Activated T-helper 1 cell treated with anti-CD3 and anti-CD28 coated beads, Interleukin-12 subunit alpha, Interleukin-12 subunit beta, Interleukin-2, Interleukin-4 antibody, amounts not matched to agents 30 ng/mL and 10 ng/mL and 1 ng/mL, durations not matched to agents 14 hours and 24 hours and 36 hours (primary cell): ENCODE data around the gene PITPNC1. TPM values are rescaled to one million over a fixed set of nuclear protein-coding genes. Genes with fewer than 3 reads are reported as not detected.

Experiments
- DNase-seq: peaks from one replicate; pipeline ENCODE4 v3.0.0; 2021; ENCODE audit warnings: low spot score
- H3K27ac Mint-ChIP-seq: one replicate; pipeline ENCODE4 v1.8.0; 2021; ENCODE audit warnings: mild to moderate bottlenecking, mixed read lengths
- H3K27me3 Mint-ChIP-seq: one replicate; pipeline ENCODE4 v1.8.0; 2022; ENCODE audit warnings: mild to moderate bottlenecking, moderate library complexity, mixed read lengths; ENCODE audit not compliant: insufficient read depth
- H3K36me3 Mint-ChIP-seq: one replicate; pipeline ENCODE4 v1.8.0; 2021; ENCODE audit warnings: low read depth, mixed read lengths
- H3K4me1 Mint-ChIP-seq: one replicate; pipeline ENCODE4 v1.8.0; 2021; ENCODE audit warnings: low read depth, mixed read lengths
- H3K4me3 Mint-ChIP-seq: one replicate; pipeline ENCODE4 v1.8.0; 2021; ENCODE audit warnings: mild to moderate bottlenecking, moderate library complexity, mixed read lengths
- H3K9me3 Mint-ChIP-seq: one replicate; pipeline ENCODE4 v1.8.0; 2021; ENCODE audit warnings: mixed read lengths
- intact Hi-C: fragments of 100-400 bp; cut with micrococcal nuclease; formaldehyde crosslinking; loops from one replicate; pipeline ENCODE4 v1.15.1; 2024
- total RNA-seq: library from RNA; stranded (reverse); gene quantifications from 2 replicates; pipeline ENCODE4 v1.2.3, GENCODE V29; 2022

Gene PITPNC1
- total RNA-seq, 1 donor from 2014 or later: 17.7 TPM

DNA sequence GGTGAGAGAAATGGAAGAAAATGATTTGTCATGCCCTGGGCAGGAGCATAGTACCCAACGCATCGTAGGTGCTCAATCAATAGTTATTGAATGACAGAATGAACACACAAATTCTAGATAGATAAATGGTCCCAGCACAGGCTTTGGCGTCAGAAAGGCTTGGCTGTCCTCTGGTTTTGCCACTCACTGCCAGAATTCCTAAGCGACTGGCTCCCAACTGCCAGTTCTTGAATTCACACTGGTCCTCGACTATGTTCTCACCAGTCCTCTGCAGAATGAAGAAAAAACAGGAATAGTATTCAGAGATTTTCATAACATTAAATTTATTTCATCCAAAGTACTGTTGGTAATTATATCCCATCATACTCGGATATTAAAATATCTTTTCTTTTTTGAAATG lies 177.6 kb downstream of the PITPNC1 start:
- H3K27ac Mint-ChIP-seq: no peak overlapping the region
- peaks cover 3% of the 10 kb centered on the region for H3K4me1 Mint-ChIP-seq
- peaks cover 7% of the 10 kb centered on the region for H3K36me3 Mint-ChIP-seq
- DNase-seq: no peak
- intact Hi-C loops: no loop called here
- no peak overlapping the region for H3K4me3 Mint-ChIP-seq
- no peaks in the 10 kb centered on the region for H3K27me3 Mint-ChIP-seq
- H3K9me3 Mint-ChIP-seq: no peaks in the 10 kb centered on the region

DNA sequence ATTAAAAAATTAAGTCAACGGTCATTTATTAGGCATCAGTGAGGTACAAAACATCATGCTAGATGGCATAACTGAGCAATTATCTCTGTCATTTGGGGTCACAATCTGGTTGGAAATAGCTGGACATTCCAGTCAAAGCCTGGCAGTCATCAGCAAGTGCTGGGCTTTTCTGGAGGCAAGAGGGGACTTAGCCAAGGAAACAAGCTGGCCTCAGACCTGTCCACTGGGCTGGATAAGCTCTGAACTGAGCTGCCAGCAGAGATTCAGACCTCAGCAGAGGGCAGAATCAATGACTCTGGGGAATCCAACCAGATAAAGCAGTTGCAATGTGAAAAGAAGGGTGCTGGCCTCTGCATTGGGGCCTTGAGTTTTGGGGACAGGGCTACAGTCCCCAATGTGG lies 178.8 kb downstream of the PITPNC1 start:
- Mint-ChIP-seq H3K36me3 (peaks cover 7% of the 10 kb centered on the region), H3K27ac (no peak overlapping the region), H3K27me3 (no peaks in the 10 kb centered on the region), H3K4me3 (no peak overlapping the region), H3K4me1 (no peaks in the 10 kb centered on the region), H3K9me3 (no peaks in the 10 kb centered on the region)
- DNase-seq: no peak
- intact Hi-C loops: no loop called here

DNA sequence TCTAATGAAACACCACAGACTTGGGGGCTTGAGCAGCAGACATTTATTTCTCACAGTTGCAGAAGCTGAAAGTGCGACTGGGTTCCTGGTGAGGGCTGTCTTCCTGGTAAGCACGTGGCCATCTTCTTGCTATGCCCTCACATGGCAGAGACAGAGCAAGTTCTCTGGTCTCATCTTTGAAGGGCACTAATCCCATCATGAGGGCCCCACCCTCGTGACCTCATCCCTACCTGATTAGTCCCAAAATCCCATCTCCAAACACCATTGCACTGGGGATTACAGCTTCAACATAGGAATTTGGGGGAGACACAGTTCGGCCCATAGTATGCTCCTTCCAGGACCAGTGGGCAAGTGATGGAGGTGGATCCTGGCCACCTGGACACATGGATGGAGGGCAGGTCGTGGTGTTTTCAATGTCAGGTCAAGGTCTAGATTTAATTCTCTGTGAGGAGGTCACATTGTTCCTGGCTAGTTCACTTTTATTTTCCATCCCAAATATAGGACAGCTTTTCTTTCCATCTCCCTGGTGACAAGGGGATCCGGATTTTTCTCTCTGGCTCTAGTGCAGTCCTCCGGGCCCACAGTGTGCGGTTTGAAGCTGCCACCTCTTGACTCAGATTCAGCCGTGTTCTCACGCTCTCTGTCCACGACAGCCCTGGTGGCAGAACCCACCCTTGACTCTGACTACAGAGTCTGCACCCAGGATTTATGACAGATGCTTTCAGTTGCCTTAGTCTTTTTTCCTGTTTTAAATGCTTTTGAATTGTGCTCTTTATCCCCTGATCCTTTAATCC lies 180.2 kb downstream of the PITPNC1 start:
- H3K4me3 Mint-ChIP-seq: no peak overlapping the region
- no peaks in the 10 kb centered on the region for H3K27me3 Mint-ChIP-seq
- peaks cover 7% of the 10 kb centered on the region for H3K36me3 Mint-ChIP-seq
- intact Hi-C loops: no loop called here
- DNase-seq: no peak
- H3K27ac Mint-ChIP-seq: no peak overlapping the region
- H3K9me3 Mint-ChIP-seq: no peaks in the 10 kb centered on the region
- H3K4me1 Mint-ChIP-seq: no peaks in the 10 kb centered on the region

DNA sequence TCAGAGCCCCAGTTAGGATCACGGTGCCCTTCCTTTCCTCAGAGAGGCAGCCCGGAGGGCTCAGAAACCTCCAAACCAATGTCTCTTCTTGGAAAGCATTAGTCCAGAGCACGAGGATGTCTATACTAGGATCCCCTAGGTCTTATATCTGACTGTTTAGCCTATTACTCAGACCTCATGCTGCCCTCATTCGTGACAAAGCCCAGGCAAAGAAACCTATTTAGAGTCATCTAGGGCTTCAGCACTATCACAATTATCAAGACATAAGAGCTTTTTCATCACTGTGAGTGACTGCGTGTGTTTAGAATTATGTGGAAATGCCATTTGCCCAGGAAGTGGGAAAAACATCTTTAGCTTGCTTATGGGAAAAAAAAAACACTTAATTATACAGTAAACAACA lies 180.8 kb downstream of the PITPNC1 start:
- Mint-ChIP-seq H3K4me1 (no peaks in the 10 kb centered on the region), H3K27me3 (no peaks in the 10 kb centered on the region), H3K27ac (no peak overlapping the region), H3K9me3 (no peaks in the 10 kb centered on the region), H3K36me3 (peaks cover 7% of the 10 kb centered on the region), H3K4me3 (no peak overlapping the region)
- intact Hi-C loops: no loop called here
- DNase-seq: no peak

DNA sequence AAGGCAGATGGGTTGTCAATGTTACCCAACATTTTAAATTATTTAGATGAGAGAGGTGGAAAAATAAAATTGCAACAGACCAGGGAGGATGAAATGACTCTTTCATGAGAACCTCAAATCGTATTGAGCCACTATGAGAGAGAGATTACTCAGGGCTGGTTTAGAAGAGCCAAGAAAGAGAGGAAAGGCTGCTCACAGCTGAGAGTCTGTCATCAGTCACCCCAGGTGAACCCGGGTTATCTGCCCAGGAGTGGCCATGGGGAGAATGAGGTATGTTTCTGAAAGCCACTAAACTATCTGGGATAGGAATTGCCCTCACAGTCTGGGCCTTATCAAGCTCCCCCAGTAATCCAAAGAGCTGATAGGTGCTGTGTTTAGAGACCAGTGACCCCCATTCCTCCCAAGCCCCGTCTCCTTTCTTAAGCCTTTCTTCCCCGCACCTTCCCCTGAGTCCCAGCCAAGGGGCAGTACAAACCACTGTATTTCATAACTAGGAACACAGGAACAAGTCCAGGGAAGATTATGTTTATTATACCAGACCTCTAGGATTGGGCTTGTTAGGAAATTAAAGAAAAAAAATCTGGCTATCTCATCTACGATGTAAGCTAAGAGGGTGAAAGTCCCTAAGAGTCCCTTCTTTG lies 181.8 kb downstream of the PITPNC1 start:
- intact Hi-C loops: no loop called here
- H3K4me3 Mint-ChIP-seq: no peak overlapping the region
- H3K4me1 Mint-ChIP-seq: no peaks in the 10 kb centered on the region
- no peak for DNase-seq
- H3K27ac Mint-ChIP-seq: no peak overlapping the region
- H3K9me3 Mint-ChIP-seq: no peaks in the 10 kb centered on the region
- peaks cover 7% of the 10 kb centered on the region for H3K36me3 Mint-ChIP-seq
- no peaks in the 10 kb centered on the region for H3K27me3 Mint-ChIP-seq

DNA sequence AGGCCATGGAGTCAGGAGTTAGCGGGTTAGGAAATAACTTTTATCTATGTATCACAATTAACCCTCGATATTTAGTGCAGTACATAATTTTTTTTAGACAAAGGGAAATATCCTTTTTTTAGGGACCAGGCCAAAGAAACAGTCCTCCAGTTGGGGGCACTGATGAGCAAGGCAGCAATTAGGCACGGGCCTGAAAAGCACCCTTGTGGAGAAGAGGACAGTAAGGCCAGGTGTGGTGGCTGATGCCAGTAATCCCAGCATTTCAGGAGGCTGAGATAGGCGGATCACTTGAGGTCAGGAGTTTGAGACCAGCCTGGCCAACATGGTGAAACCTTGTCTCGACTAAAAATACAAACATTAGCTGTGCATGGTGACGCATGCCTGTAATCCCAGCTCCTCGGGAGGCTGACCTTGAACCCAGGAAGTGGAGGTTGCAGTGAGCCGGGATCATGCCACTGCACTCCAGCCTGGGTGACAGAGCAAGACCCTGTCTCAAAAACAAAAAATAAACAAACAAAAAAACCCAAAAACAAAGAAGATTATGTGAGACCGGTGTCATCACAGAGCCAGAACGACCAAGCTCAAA lies 182.4 kb downstream of the PITPNC1 start:
- H3K27me3 Mint-ChIP-seq: no peaks in the 10 kb centered on the region
- no peaks in the 10 kb centered on the region for H3K4me1 Mint-ChIP-seq
- no peak overlapping the region for H3K27ac Mint-ChIP-seq
- intact Hi-C loops: no loop called here
- H3K36me3 Mint-ChIP-seq: peaks cover 6% of the 10 kb centered on the region
- no peak for DNase-seq
- H3K9me3 Mint-ChIP-seq: no peaks in the 10 kb centered on the region
- no peak overlapping the region for H3K4me3 Mint-ChIP-seq

DNA sequence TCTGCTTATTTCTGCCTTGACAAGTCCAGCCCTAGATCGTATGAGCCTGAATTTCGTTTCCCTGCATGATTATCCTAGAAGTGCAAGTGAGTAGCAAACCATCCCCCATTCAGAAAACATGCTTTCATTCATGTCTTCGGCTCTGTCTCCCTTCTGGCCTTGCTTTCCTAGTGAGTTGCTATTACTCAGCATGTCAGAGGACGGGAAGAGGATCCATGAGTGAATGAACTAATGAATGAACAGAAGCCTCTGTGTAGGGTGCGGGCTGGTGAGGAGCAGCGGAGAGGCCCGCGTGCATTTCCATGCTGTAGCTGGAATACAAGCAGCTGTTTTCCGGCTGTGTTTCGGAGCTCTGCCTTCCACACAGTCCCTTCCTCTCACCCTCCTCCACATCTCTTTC lies 184.9 kb downstream of the PITPNC1 start:
- intact Hi-C loops: no loop called here
- DNase-seq: no peak
- Mint-ChIP-seq H3K27ac (no peak overlapping the region), H3K4me3 (no peak overlapping the region), H3K36me3 (peaks cover 2% of the 10 kb centered on the region), H3K9me3 (no peaks in the 10 kb centered on the region), H3K4me1 (no peaks in the 10 kb centered on the region), H3K27me3 (no peaks in the 10 kb centered on the region)

DNA sequence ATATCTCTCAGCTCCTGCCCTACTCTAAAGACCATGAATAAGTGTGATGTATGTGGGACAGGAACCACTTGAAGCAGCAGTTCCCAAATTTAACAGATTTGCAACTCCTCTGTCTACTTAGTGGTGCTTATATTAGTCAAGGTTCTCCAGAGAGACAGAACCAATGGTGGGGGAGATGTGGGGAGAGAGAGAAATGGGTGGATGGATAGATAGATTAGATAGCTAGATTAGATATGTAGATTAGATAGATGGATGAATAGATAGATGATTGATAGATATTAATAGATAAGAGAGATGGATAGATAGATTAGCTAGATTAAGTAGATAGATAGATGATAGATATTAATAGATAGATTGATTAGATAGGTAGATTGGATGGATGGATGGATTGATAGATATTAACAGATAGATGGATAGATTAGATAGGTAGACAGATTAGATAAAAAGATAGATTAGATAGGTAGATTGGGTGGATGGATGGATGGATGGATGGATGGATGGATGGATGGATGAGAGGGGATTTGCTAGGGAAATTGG lies 186.7 kb downstream of the PITPNC1 start:
- Mint-ChIP-seq H3K4me3 (no peak overlapping the region), H3K27me3 (no peaks in the 10 kb centered on the region), H3K4me1 (no peaks in the 10 kb centered on the region), H3K9me3 (no peaks in the 10 kb centered on the region), H3K27ac (no peak overlapping the region), H3K36me3 (no peaks in the 10 kb centered on the region)
- no peak for DNase-seq
- intact Hi-C loops: no loop called here

DNA sequence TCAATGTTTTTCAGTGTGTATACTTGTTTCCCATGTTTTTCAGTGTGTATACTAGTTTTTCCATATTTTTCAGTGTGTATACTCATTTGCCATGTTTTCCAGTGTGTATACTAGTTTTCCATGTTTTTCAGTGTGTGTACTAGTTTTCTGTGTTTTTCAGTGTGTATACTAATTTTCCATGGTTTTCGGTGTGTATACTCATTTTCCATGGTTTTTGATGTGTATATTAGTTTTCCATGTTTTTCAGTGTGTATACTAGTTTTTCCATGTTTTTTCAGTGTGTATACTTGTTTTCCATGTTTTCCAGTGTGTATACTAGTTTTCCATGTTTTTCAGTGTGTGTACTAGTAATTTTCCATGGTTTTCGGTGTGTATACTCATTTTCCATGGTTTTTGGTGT lies 188.0 kb downstream of the PITPNC1 start:
- Mint-ChIP-seq H3K27me3 (no peaks in the 10 kb centered on the region), H3K36me3 (no peaks in the 10 kb centered on the region), H3K4me3 (no peak overlapping the region), H3K4me1 (no peaks in the 10 kb centered on the region), H3K27ac (no peak overlapping the region), H3K9me3 (no peaks in the 10 kb centered on the region)
- DNase-seq: no peak
- intact Hi-C loops: no loop called here

DNA sequence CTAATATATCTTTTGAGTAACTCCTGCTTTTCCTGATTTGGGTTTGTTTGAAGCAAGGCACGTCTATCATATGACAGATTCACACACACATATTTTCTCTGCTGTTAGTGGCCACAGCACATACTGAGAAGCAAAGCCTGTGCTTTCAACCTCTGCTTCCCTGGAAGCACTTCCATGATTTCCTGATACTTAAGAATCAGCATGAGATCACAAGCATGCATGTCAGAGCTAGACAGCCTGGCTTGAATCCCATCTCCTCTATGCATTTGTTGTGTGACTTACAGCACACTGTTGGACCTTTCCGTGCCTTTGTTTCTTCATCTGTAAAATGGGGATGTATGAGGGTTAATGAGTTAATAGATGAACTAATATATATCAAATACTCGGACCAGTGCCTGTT lies 189.6 kb downstream of the PITPNC1 start:
- no peak for DNase-seq
- Mint-ChIP-seq H3K36me3 (no peaks in the 10 kb centered on the region), H3K4me1 (no peaks in the 10 kb centered on the region), H3K4me3 (no peak overlapping the region), H3K27ac (no peak overlapping the region), H3K9me3 (no peaks in the 10 kb centered on the region), H3K27me3 (no peaks in the 10 kb centered on the region)
- intact Hi-C loops: no loop called here

DNA sequence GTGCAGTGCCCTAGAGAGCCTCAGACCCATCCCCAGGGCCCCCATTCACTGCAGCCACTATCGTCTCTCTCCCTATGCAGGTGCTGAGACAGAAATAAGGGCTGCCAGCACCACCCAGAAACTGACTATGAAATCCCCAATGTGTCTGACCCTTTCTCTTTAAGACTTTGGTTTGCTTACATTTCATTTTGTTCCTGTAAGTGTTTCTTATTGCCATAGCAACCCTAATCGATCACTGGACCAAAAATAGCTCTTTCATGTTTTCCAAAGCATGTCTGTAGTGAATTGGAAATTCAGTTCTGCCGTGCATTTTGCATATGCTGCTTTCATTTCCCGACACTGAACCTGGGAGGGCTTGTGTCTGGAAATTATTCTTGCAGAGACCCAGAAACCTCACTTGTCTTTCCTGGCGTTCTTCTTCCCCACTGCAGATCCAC lies 192.0 kb downstream of the PITPNC1 start:
- H3K4me1 Mint-ChIP-seq: no peaks in the 10 kb centered on the region
- no peak overlapping the region for H3K4me3 Mint-ChIP-seq
- no peak overlapping the region for H3K27ac Mint-ChIP-seq
- H3K27me3 Mint-ChIP-seq: no peaks in the 10 kb centered on the region
- H3K9me3 Mint-ChIP-seq: no peaks in the 10 kb centered on the region
- no peaks in the 10 kb centered on the region for H3K36me3 Mint-ChIP-seq
- intact Hi-C loops: no loop called here
- no peak for DNase-seq

DNA sequence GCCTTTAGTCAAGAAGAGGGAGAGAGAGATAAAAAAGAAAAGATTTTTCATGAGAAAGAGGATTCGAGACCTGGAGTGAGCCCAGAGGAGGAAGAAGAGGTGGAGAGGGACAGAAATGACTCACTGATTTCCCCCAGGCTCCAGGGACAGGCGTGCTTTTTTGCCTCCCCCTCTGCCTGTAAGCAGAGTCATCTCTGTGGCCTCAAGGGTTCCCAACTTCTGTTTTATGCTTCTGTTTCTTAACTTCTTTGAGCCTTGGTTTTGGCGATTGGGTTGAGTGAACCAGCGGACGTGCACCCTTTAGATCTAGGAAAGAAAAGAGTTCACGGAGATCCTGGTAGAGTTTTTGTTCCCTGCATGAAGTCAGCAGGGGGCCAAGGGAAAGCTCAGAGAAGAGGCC lies 192.8 kb downstream of the PITPNC1 start:
- no peaks in the 10 kb centered on the region for H3K4me1 Mint-ChIP-seq
- no peaks in the 10 kb centered on the region for H3K9me3 Mint-ChIP-seq
- H3K36me3 Mint-ChIP-seq: no peaks in the 10 kb centered on the region
- no peak overlapping the region for H3K27ac Mint-ChIP-seq
- no peak for DNase-seq
- no peaks in the 10 kb centered on the region for H3K27me3 Mint-ChIP-seq
- no peak overlapping the region for H3K4me3 Mint-ChIP-seq
- intact Hi-C loops: no loop called here

DNA sequence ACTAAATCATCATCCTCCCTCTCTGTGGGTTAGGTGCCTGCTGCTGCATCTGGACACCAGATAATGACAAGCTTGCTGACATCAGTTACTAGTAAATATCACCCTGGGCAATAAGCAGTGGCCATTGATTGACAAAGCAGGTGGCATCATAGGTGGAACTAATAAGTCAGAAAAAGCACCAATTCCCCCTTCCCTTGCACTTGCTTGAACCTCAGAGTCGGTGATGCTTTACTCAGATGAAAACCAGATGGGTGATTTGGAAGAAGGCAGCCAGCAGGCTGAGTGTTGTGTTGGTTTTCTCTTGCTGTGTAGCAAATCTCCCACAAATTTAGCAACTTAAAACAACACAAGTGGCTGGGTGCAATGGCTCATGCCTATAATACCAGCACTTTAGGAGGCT lies 193.7 kb downstream of the PITPNC1 start:
- H3K36me3 Mint-ChIP-seq: no peaks in the 10 kb centered on the region
- no peaks in the 10 kb centered on the region for H3K9me3 Mint-ChIP-seq
- H3K27me3 Mint-ChIP-seq: no peaks in the 10 kb centered on the region
- no peaks in the 10 kb centered on the region for H3K4me1 Mint-ChIP-seq
- DNase-seq: no peak
- H3K4me3 Mint-ChIP-seq: no peak overlapping the region
- H3K27ac Mint-ChIP-seq: no peak overlapping the region
- intact Hi-C loops: no loop called here
